ENCODE measurements around the gene PTPRD. TPM values are rescaled to one million over a fixed set of nuclear protein-coding genes. Genes with fewer than 3 reads are reported as not detected.

PTPRD gene
- total and polyA plus RNA-seq, 2 of the 4 experiments (the other 2 are of a cell fraction): 0.07 to 0.18 TPM

DNA sequence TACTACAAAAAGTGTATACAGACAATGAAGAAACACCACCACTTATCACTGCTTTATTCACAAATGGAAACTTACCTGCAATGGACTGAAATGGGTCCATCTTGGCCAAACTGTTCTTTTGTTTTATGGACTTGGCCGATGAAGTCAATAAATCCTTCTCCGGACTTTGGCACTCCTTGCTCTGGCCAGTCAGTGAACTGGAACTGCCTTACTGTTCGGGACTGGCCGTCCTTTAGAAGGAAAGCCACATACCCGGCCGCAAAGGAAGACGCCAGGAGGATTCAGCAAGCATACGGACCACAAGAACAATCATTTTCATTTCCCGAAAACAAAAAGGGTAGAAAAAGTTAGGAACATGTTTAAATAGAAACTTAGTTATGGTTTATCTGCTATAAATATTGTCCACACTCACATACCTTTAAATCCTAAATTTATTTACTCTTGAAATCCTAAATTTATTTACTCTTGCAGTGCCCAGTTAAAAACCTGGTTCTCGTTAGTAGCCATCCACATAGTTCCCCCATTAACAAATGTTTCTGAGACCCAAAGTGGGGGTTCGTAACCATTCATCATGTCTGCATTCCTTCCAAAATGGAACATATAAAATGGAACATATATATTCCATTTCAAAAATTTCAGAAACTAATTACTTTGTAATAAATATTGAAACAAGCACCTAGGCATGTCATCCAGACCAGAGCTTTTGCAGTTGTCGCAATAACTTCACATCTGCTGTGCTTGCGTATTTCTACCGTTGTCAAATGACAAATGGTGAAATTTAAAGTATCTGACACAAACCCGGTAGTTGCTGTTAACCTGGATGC is 2281.1 kb downstream of the PTPRD start:
- dilution Hi-C loops (cut with HindIII; ENCODE audit: low sequenced_read_pairs, unreplicated experiment) (no loop called here), intact Hi-C loops (cut with micrococcal nuclease) (no loop called here), in situ Hi-C loops (cut with MboI; ENCODE audit: low sequenced_read_pairs) (no loop called here)
- H4K20me1 ChIP-seq (ENCODE audit: insufficient read depth, low read length): no peaks in the 10 kb centered on the region
- H3K18ac ChIP-seq (ENCODE audit: low read depth, low read length): no peak overlapping the region
- TF ChIP-seq, protein P1, sequence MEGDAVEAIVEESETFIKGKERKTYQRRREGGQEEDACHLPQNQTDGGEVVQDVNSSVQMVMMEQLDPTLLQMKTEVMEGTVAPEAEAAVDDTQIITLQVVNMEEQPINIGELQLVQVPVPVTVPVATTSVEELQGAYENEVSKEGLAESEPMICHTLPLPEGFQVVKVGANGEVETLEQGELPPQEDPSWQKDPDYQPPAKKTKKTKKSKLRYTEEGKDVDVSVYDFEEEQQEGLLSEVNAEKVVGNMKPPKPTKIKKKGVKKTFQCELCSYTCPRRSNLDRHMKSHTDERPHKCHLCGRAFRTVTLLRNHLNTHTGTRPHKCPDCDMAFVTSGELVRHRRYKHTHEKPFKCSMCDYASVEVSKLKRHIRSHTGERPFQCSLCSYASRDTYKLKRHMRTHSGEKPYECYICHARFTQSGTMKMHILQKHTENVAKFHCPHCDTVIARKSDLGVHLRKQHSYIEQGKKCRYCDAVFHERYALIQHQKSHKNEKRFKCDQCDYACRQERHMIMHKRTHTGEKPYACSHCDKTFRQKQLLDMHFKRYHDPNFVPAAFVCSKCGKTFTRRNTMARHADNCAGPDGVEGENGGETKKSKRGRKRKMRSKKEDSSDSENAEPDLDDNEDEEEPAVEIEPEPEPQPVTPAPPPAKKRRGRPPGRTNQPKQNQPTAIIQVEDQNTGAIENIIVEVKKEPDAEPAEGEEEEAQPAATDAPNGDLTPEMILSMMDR (conservative IDR thresholded peaks at IDR 0.05; ENCODE audit: low read depth, low read length): no peak
- TF ChIP-seq CHD1 (IDR thresholded peaks at IDR 0.05; ENCODE audit: low read depth, low read length) (no peak), MXI1 (IDR thresholded peaks at IDR 0.05; ENCODE audit: borderline replicate concordance, low read depth, low read length) (no peak), BHLHE40 (IDR thresholded peaks at IDR 0.05; ENCODE audit: low read depth, low read length) (no peak), MAFK (IDR thresholded peaks at IDR 0.05; ENCODE audit: low read depth, low read length) (no peak), POLR2A (IDR thresholded peaks at IDR 0.05; ENCODE audit: low read depth, low read length) (no peak), RCOR1 (IDR thresholded peaks at IDR 0.05; ENCODE audit: insufficient replicate concordance, low read length) (no peak), RFX5 (IDR thresholded peaks at IDR 0.05; ENCODE audit: low read depth, low read length) (no peak), MAZ (IDR thresholded peaks at IDR 0.05; ENCODE audit: borderline replicate concordance, low read depth, low read length) (no peak), FOS (IDR thresholded peaks at IDR 0.05; ENCODE audit: low read depth, low read length) (no peak), SMC3 (IDR thresholded peaks at IDR 0.05; ENCODE audit: low read depth, low read length) (no peak), RAD21 (IDR thresholded peaks at IDR 0.05; ENCODE audit: low read length) (no peak)
- TF ChIP-seq, protein P2, sequence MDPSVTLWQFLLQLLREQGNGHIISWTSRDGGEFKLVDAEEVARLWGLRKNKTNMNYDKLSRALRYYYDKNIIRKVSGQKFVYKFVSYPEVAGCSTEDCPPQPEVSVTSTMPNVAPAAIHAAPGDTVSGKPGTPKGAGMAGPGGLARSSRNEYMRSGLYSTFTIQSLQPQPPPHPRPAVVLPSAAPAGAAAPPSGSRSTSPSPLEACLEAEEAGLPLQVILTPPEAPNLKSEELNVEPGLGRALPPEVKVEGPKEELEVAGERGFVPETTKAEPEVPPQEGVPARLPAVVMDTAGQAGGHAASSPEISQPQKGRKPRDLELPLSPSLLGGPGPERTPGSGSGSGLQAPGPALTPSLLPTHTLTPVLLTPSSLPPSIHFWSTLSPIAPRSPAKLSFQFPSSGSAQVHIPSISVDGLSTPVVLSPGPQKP (IDR thresholded peaks at IDR 0.05; ENCODE audit: borderline replicate concordance, low read depth, low read length): no peak
- TF ChIP-seq, protein P3, sequence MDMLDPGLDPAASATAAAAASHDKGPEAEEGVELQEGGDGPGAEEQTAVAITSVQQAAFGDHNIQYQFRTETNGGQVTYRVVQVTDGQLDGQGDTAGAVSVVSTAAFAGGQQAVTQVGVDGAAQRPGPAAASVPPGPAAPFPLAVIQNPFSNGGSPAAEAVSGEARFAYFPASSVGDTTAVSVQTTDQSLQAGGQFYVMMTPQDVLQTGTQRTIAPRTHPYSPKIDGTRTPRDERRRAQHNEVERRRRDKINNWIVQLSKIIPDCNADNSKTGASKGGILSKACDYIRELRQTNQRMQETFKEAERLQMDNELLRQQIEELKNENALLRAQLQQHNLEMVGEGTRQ (IDR thresholded peaks at IDR 0.05; ENCODE audit: low read depth, low read length): no peak
- H3K4me2 ChIP-seq (ENCODE audit: low read depth, low read length): no peak overlapping the region
- no peak overlapping the region for H4K8ac ChIP-seq (ENCODE audit: low read depth in 2 of 2, low read length in 2 of 2)
- peaks cover 2% of the 10 kb centered on the region; the same call in 1 of the 2 replicates for H3K9me3 ChIP-seq (ENCODE audit: control insufficient read depth, insufficient read depth, low read length)
- H3K14ac ChIP-seq (replicated peaks; ENCODE audit: low read depth, low read length): no peak overlapping the region
- no peak overlapping the region for H4K91ac ChIP-seq (ENCODE audit: insufficient read depth, low read depth, low read length)
- no peak overlapping the region for H2AFZ ChIP-seq (replicated peaks; ENCODE audit: low read length, poor library complexity)
- no peak for DNase-seq
- no peak overlapping the region for H4K5ac ChIP-seq (ENCODE audit: low read depth, low read length)
- ChIA-PET POLR2A (ENCODE audit: unreplicated experiment) (no interaction called here), CTCF (no interaction called here)
- BruUV-seq (replicated peaks): no TSS peak
- no peaks in the 10 kb centered on the region for H3K9me1 ChIP-seq (ENCODE audit: insufficient read depth, low read length)
- no peaks in the 10 kb centered on the region for H3K36me3 ChIP-seq (ENCODE audit: control insufficient read depth, insufficient read depth, low read length)
- no peaks in the 10 kb centered on the region for H3K27me3 ChIP-seq (ENCODE audit: control insufficient read depth, insufficient read depth, low read length)
- no peak overlapping the region for H2BK120ac ChIP-seq (ENCODE audit: low read depth, low read length)
- ATAC-seq (ENCODE audit: low read depth): no peak
- no peak overlapping the region for H3K4ac ChIP-seq (ENCODE audit: low read depth, low read length)
- H3K4me3 ChIP-seq (ENCODE audit: insufficient read depth, low read depth, low read length): no peak overlapping the region
- WGBS, 2 experiments (ENCODE audit: extremely low coverage in 2 of 2, insufficient read length in 1 of 2): 100% methylated on average over 1 of the region's 15 CpGs; no CpG with 5 or more reads in 1 of the 2 experiments
- H2BK20ac ChIP-seq (ENCODE audit: low read depth, low read length): no peak overlapping the region
- H3K27ac ChIP-seq (ENCODE audit: insufficient read depth, low read length): no peak overlapping the region
- no peaks in the 10 kb centered on the region for H3K79me1 ChIP-seq (ENCODE audit: low read depth in 1 of 2, low read length in 2 of 2)
- no peak overlapping the region for H2AK5ac ChIP-seq (ENCODE audit: low read depth, low read length)
- H3K23ac ChIP-seq (ENCODE audit: low read depth, low read length): no peak overlapping the region
- no peaks in the 10 kb centered on the region for H3K4me1 ChIP-seq (ENCODE audit: control insufficient read depth, insufficient read depth, low read length)
- no peak overlapping the region for H2BK5ac ChIP-seq (ENCODE audit: low read depth, low read length, poor library complexity, severe bottlenecking)
- no peak overlapping the region for H2BK15ac ChIP-seq (ENCODE audit: low read depth, low read length)
- H3K56ac ChIP-seq (ENCODE audit: extremely low read depth, insufficient read depth, low read length): no peak overlapping the region
- no peak overlapping the region for H3K9ac ChIP-seq (ENCODE audit: low read depth, low read length)
- H2AK9ac ChIP-seq (replicated peaks; ENCODE audit: low read depth, low read length, poor library complexity): no peak overlapping the region
